Heart right ventricle (tissue), 16 donors: ENCODE measurements around the gene DUSP7. TPM values are rescaled to one million over a fixed set of nuclear protein-coding genes. Genes with fewer than 3 reads are reported as not detected.
"Not testable (repeated sequence)": the region's sequence is repeated elsewhere in the genome, so short reads cannot be mapped to it uniquely, and the experiment has no call there.

ENCODE experiments used
- ATAC-seq, 8 donors: fragments of 200-7000 bp; cut with Tn5 transposase; one replicate each; pipeline ENCODE4 v1.9.1; 2020; ENCODE audit warnings: mild to moderate bottlenecking in 8 of 8, moderate library complexity in 8 of 8, moderate number of reproducible peaks in 1 of 8
- DNase-seq, 2 donors: peaks; one replicate each; pipeline ENCODE4 v3.0.0-alpha.2; 2020
- H3K27ac ChIP-seq, 10 donors: fragments of 200-600 bp; sonication (generic) in 2 of 10; one replicate each; pipeline versions ENCODE4 v1.5.0 to v1.8.0; 2020 to 2022; ENCODE audit warnings: mild to moderate bottlenecking in 3 of 10
- H3K27me3 ChIP-seq, 7 donors: fragments of 200-600 bp; one replicate each; pipeline ENCODE4 v1.8.0; 2021 to 2022; ENCODE audit warnings: mild to moderate bottlenecking in 2 of 7
- H3K36me3 ChIP-seq, 9 donors: fragments of 200-600 bp; sonication (generic) in 1 of 9; one replicate each; pipeline versions ENCODE4 v1.5.0 to v1.8.0; 2020 to 2022; ENCODE audit warnings: mild to moderate bottlenecking in 2 of 9
- H3K4me1 ChIP-seq, 9 donors: fragments of 200-600 bp; sonication (generic) in 1 of 9; one replicate each; pipeline versions ENCODE4 v1.5.0 to v1.8.0; 2020 to 2022; ENCODE audit warnings: mild to moderate bottlenecking in 4 of 9
- H3K4me3 ChIP-seq, 10 donors: fragments of 200-600 bp; sonication (generic) in 2 of 10; one replicate each; pipeline versions ENCODE4 v1.5.0 to v1.8.0; 2020 to 2022; ENCODE audit warnings: mild to moderate bottlenecking in 7 of 10, moderate library complexity in 2 of 10
- H3K9me3 ChIP-seq, 11 donors: fragments of 200-600 bp in 10 of 11; sonication (generic) in 2 of 11; one replicate each; pipeline versions ENCODE4 v1.5.0 to v1.8.0; 2013 to 2022; ENCODE audit warnings: mild to moderate bottlenecking in 2 of 11, control low read depth in 1 of 11, moderate library complexity in 1 of 11
- CTCF ChIP-seq, 9 donors: fragments of 200-600 bp; sonication (generic) in 2 of 9; IDR thresholded peaks; one replicate each; pipeline versions ENCODE4 v1.5.0 to v1.8.0; 2021 to 2022; ENCODE audit warnings: antibody characterized with exemption in 9 of 9, mild to moderate bottlenecking in 5 of 9, moderate library complexity in 1 of 9
- WGBS, 2 donors: extraction: QIAGEN DNeasy Blood & Tissue Kit; methylation state at CpG; one replicate each; pipeline ENCODE4 v1.1.7; 2013; ENCODE audit warnings: inconsistent platforms in 1 of 2; 5-methylcytosine and 5-hydroxymethylcytosine counted together
- intact Hi-C, 10 donors: fragments of 100-400 bp; cut with DNase I; formaldehyde crosslinking; loops; one replicate each; pipeline versions ENCODE4 v1.11.1 to v1.14.2; 2022
- polyA plus RNA-seq, 2 donors: library from polyadenylated mRNA; stranded (reverse); fragments of 200-250 nt; gene quantifications; one replicate each; pipeline ENCODE4 v1.2.3, GENCODE V29; 2013
- total RNA-seq, 10 donors: library from RNA; stranded (reverse); fragmentation: NEBNext Ultra II Directional in 3 of 10; extraction: Animal tissue kit (Norgen Biotek cat#: 25700) in 3 of 10; gene quantifications; one replicate each; pipeline versions ENCODE4 v1.2.1 to v1.2.4, GENCODE V29; 2021 to 2023
- donor health status: Arrhythmogenic right ventricular cardiomyopathy.
- donor health status: ischemic (EF 13 %, LVEDD 7.1; RV severe dilation, severe dysfunction).
- donor health status: healthy with polysubstance abuse.
- donor health status: DM: no; HTN: yes; CAD: no.
- donor health status: DM: no; HTN: no; CAD: no.
- donor health status: ischemic (EF 25% LVEDD 6.9; RV normal size, moderate dysfunction).
- donor health status: ischemic (EF 25% LVEDD 5.7; RV mildly dilated, moderate dysfunction).
- donor health status: healthy.
- donor health status: DM: yes; HTN: yes; CAD: no.
- donor health status: Ischemic cardiomyopathy.
- donor health status: ischemic (EF 35%, LVEDD 5.7; RV mildly dilated, moderate dysfunction).
- donor health status: nonischemic (EF 11% LVEDD 7.7; RV severe dilation, severe dysfunction).
- donor health status: DM: yes; HTN: yes; CAD: no.
- donor health status: PGD.
- donor health status: ischemic (EF 29% LVEDD 5.4; RV normal size, mild dysfunction).
- donor health status: nonischemic (EF 23%, LVEDD 6.1; RV moderate dilation, normal function).

DUSP7 gene
- total and polyA plus RNA-seq, 12 donors: 10.4 to 29.7 (median 15.8) TPM

- Histone ChIP-seq H3K27me3 (no peaks in the 10 kb centered on the region), H3K27ac (peak overlapping the region in 2 of 10 donors; percentile 16 to 23), H3K9me3 (no peaks in the 10 kb centered on the region), H3K4me1 (peaks cover 33 to 65% (median 55%) of the 10 kb centered on the region in 9 donors), H3K4me3 (no peak overlapping the region), H3K36me3 (peaks cover 0 to 7% (median 3%) of the 10 kb centered on the region in 9 donors)
- intact Hi-C loops: no loop called here
- TF ChIP-seq CTCF (IDR thresholded peaks at IDR 0.05): no peak
- DNase-seq: no peak
- 88% methylated on average over 6 of the region's 6 CpGs for WGBS, 2 donors
- no peak for ATAC-seq
Observed at GRCh38 chr3:52043750-52044149, 12.6 kb downstream of the DUSP7 start.

GRCh38 chr3:52043039-52043438, 13.3 kb downstream of the DUSP7 start:
- ATAC-seq, H3K9me3 ChIP-seq, H3K27ac ChIP-seq, H3K4me3 ChIP-seq, intact Hi-C loops, H3K27me3 ChIP-seq, DNase-seq, H3K36me3 ChIP-seq: not testable (repeated sequence)
- 100% methylated on average over 1 of the region's 1 CpG for WGBS, 2 donors
- peaks cover 30 to 61% (median 48%) of the 10 kb centered on the region in 9 donors for H3K4me1 ChIP-seq

GRCh38 chr3:52041118-52041731, 15.1 kb downstream of the DUSP7 start:
- peaks cover 12 to 43% (median 30%) of the 10 kb centered on the region in 9 donors for H3K4me1 ChIP-seq
- no peak overlapping the region for H3K4me3 ChIP-seq
- no peaks in the 10 kb centered on the region for H3K27me3 ChIP-seq
- peak in 4 of 8 donors; percentile 24 to 43 (median 29) for ATAC-seq
- WGBS, 2 donors: 77 to 79% methylated on average over 10 of the region's 10 CpGs
- H3K27ac ChIP-seq: peak overlapping the region in 9 of 10 donors; percentile 43 to 90 (median 82)
- no peaks in the 10 kb centered on the region for H3K9me3 ChIP-seq
- DNase-seq: no peak
- peak in 6 of 9 donors; percentile 18 to 43 (median 31) for TF ChIP-seq CTCF (IDR thresholded peaks at IDR 0.05)
- intact Hi-C loops: no loop called here
- H3K36me3 ChIP-seq: no peaks in the 10 kb centered on the region

GRCh38 chr3:52040600-52040999, 15.8 kb downstream of the DUSP7 start:
- TF ChIP-seq CTCF (IDR thresholded peaks at IDR 0.05): no peak
- H3K27me3 ChIP-seq: no peaks in the 10 kb centered on the region
- no peak overlapping the region for H3K4me3 ChIP-seq
- no peaks in the 10 kb centered on the region for H3K9me3 ChIP-seq
- intact Hi-C loops: no loop called here
- peaks cover 8 to 39% (median 26%) of the 10 kb centered on the region in 9 donors for H3K4me1 ChIP-seq
- no peaks in the 10 kb centered on the region for H3K36me3 ChIP-seq
- ATAC-seq (peak in 3 of 8 donors; percentile 1 to 3 (median 1)), DNase-seq (no peak)
- H3K27ac ChIP-seq: peak overlapping the region in 9 of 10 donors; percentile 43 to 90 (median 82)
- WGBS, 2 donors: 81 to 84% methylated on average over 7 to 8 of the region's 8 CpGs

- Histone ChIP-seq H3K36me3 (no peaks in the 10 kb centered on the region), H3K4me1 (peaks cover 8 to 37% (median 24%) of the 10 kb centered on the region in 9 donors), H3K4me3 (no peak overlapping the region), H3K27ac (peak overlapping the region; percentile 28 to 90 (median 80)), H3K27me3 (no peaks in the 10 kb centered on the region), H3K9me3 (no peaks in the 10 kb centered on the region)
- ATAC-seq: peak; percentile 80 to 94 (median 89)
- TF ChIP-seq CTCF (IDR thresholded peaks at IDR 0.05): no peak
- 37 to 42% methylated on average over 17 of the region's 17 CpGs for WGBS, 2 donors
- intact Hi-C loops: no loop called here
- DNase-seq: peak; percentile 85 to 91
Observed at GRCh38 chr3:52039846-52040245, 16.5 kb downstream of the DUSP7 start.
